HUES6 (cell line): ENCODE measurements around the gene HHIPL2.
"Not testable (repeated sequence)": the region's sequence is repeated elsewhere in the genome, so short reads cannot be mapped to it uniquely, and the experiment has no call there.

Source experiments
- H3K27ac ChIP-seq: 2 replicates; pipeline ENCODE4 v1.7.0; 2013; ENCODE audit warnings: low read depth, mild to moderate bottlenecking, low read length, inconsistent platforms
- H3K27me3 ChIP-seq: 2 replicates; pipeline ENCODE4 v1.6.1; 2013; ENCODE audit warnings: low read length; ENCODE audit not compliant: control insufficient read depth, insufficient read depth
- H3K36me3 ChIP-seq: 2 replicates; pipeline ENCODE4 v1.6.1; 2013; ENCODE audit warnings: low read length; ENCODE audit not compliant: control insufficient read depth, insufficient read depth
- H3K4me1 ChIP-seq: 2 replicates; pipeline ENCODE4 v1.6.1; 2013; ENCODE audit warnings: low read length; ENCODE audit not compliant: control insufficient read depth, insufficient read depth
- H3K4me3 ChIP-seq: 2 replicates; pipeline ENCODE4 v1.5.1; 2013; ENCODE audit warnings: low read depth, low read length
- H3K9ac ChIP-seq: one replicate; pipeline ENCODE4 v1.6.1; 2013; ENCODE audit warnings: mild to moderate bottlenecking, low read length
- H3K9me3 ChIP-seq: 2 replicates; pipeline ENCODE4 v1.6.1; 2013; ENCODE audit warnings: low read depth, low read length; ENCODE audit not compliant: control insufficient read depth, insufficient read depth

Gene HHIPL2

DNA sequence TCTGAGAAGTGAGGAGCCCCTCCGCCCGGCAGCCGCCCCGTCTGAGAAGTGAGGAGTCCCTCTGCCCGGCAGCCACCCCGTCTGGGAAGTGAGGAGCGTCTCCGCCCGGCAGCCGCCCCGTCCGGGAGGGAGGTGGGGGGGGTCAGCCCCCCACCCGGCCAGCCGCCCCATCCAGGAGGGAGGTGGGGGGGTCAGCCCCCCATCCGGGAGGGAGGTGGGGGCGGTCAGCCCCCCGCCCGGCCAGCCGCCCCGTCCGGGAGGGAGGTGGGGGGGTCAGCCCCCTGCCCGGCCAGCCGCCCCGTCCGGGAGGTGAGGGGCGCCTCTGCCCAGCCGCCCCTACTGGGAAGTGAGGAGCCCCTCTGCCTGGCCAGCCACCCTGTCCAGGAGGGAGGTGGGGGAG lies 60.1 kb downstream of the HHIPL2 start:
- H3K9me3 ChIP-seq, H3K4me1 ChIP-seq, H3K36me3 ChIP-seq, H3K9ac ChIP-seq, H3K27me3 ChIP-seq, H3K27ac ChIP-seq, H3K4me3 ChIP-seq: not testable (repeated sequence)

DNA sequence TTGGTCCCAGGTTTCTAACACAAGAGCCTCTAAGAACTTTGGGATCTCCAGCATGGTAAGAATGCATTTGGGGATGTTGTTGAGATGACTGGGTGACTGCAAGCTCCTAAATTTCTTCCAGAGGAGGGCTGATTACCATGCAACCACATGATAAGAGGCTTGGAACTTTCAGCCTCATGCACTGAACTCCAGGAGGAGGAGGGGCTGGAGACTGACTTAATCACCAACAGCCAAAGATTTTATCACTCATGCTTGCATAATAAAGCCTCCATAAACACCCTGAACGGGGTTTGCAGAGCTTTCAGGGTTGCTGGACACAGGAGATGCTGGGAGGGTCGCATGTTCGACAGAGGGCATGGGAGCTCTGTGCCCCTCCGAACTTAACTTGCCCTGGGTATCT lies 63.9 kb downstream of the HHIPL2 start:
- not testable (repeated sequence) for H3K4me3 ChIP-seq

DNA sequence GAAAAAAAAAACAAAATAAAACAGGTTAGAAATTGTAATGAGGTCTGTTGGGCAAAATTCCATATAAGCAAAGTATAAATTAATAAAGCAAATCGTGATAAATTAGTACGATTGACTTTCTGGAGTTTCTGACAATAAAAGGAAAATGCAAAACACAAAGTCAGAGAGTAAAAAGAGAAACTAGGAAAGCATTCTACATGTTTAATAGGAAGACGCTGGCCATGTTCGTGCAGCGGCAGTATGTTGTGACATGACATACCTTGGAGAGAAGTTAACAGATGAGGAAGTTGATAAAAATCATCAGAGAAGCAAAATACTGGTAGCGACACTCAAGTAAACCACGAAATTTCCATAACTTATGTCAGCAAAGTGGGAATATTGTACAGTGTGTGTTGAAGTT lies 68.3 kb downstream of the HHIPL2 start:
- H3K4me1 ChIP-seq, H3K4me3 ChIP-seq, H3K9me3 ChIP-seq, H3K9ac ChIP-seq, H3K27me3 ChIP-seq, H3K36me3 ChIP-seq, H3K27ac ChIP-seq: not testable (repeated sequence)

More for the DNA sequence above, 63.9 kb downstream of the HHIPL2 start:
- H3K9me3 ChIP-seq, H3K27ac ChIP-seq, H3K27me3 ChIP-seq, H3K9ac ChIP-seq, H3K4me1 ChIP-seq, H3K36me3 ChIP-seq: not testable (repeated sequence)

DNA sequence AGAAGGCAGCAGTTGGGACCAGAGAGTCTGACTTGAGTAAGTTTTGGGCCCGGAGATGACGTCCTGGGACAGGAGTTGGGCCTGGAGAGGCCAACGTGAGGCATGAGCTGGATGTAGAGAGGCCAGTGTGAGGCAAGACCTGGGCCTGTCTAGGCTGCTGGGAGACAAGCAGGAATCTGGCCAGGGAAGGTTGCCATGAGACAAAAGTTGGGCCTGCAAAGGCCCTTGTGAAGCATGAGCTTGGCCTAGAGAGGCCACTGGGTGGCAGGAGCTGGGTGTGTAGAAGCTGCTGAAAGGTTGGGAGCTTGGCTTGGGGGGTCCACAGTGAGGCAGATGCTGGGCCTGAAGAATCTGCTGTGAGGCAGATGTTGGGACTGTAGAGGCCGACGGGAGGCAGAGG lies 71.5 kb downstream of the HHIPL2 start:
- H3K9me3 ChIP-seq, H3K9ac ChIP-seq, H3K36me3 ChIP-seq, H3K4me1 ChIP-seq, H3K27me3 ChIP-seq, H3K27ac ChIP-seq, H3K4me3 ChIP-seq: not testable (repeated sequence)

DNA sequence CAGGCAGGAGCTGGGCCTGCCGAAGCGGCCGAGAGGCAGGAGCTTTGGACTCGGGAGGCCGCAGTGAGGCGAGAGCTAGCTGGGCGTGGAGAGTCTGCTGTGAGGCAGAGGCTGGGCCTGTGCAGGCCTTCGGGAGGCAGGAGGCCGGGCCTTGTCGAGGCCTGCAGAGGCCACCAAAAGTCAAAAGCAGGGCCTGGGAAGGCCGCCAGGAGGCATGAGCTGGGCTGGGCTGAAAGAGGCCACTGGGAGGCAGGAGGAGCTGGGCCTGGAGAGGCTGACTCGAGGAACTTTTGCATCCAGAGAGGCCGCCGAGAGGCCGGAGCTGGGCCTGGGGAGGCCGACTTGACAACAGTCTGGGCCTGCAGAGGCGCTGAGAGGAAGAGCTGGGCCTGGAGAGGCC lies 74.2 kb downstream of the HHIPL2 start:
- not testable (repeated sequence) for H3K27ac ChIP-seq, H3K9ac ChIP-seq, H3K4me3 ChIP-seq, H3K27me3 ChIP-seq, H3K36me3 ChIP-seq, H3K9me3 ChIP-seq, H3K4me1 ChIP-seq

DNA sequence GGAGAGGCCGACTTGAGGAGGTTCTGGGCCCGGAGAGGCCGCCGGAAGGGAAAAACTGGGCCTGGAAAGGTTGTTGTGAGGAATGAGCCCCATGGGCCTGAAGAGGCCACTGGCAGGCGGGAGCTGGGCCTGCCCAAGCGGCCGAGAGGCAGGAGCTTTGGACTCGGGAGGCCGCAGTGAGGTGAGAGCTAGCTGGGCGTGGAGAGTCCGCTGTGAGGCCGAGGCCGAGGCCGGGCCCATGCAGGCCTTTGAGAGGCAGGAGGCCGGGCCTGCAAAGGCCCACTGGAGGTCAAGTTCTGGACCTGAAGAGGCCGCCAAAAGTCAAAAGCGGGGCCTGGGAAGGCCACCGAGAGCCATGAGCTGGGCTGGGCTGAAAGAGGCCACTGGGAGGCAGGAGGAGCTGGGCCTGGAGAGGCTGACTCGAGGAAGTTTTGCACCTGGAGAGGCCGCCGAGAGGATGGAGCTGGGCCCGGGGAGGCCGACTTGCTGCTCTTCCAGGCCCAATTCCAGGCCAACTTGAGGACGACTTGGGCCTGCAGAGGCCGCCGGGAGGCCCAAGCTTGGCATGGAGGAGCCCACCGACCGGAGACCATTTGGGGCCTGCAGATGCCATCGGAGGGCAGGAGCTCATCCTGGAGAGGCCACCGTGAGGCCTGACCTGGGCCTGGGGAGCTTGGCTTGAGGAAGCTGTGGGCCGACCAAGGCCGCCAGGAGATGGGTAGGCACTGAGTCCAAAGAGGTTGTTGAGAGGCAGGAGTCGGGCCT lies 74.9 kb downstream of the HHIPL2 start:
- not testable (repeated sequence) for H3K9ac ChIP-seq, H3K4me3 ChIP-seq, H3K27ac ChIP-seq, H3K4me1 ChIP-seq, H3K36me3 ChIP-seq, H3K27me3 ChIP-seq, H3K9me3 ChIP-seq
